GM12878 (cell line): ENCODE measurements around the gene PTGIS. TPM values are rescaled to one million over a fixed set of nuclear protein-coding genes. Genes with fewer than 3 reads are reported as not detected.

ENCODE experiments used
- ATAC-seq: fragments of 200-7000 bp; cut with Tn5 transposase; 3 replicates; pipeline ENCODE4 v1.9.1; 2020; ENCODE audit warnings: mild to moderate bottlenecking, moderate library complexity
- BruUV-seq: library from RNA; stranded (reverse); fragments of 400-500 nt; replicated peaks from 2 replicates; lab custom pipeline; 2021; lab: Mats Ljungman, UMichigan
- CTCF ChIA-PET: fragments of 300-600 bp; sonication (Branson Sonifier 250); formaldehyde crosslinking; extraction: SDS; loops from one replicate; lab custom pipeline; 2021; ENCODE audit warnings: inconsistent platforms; lab: Yijun Ruan, JAX
- POLR2A ChIA-PET: fragments of 350-600 bp; formaldehyde crosslinking; extraction: SDS; loops from one replicate; lab custom pipeline; 2021; ENCODE audit warnings: inconsistent platforms; lab: Charles Lee
- RAD21 ChIA-PET: fragments of 300-600 bp; sonication (Branson Sonifier 250); formaldehyde crosslinking; loops from one replicate; lab custom pipeline; 2023; ENCODE audit warnings: antibody characterized with exemption; ENCODE audit not compliant: unreplicated experiment; lab: Charles Lee
- SMC1A ChIA-PET: fragments of 300-600 bp; sonication (Branson Sonifier 250); formaldehyde crosslinking; loops from one replicate; lab custom pipeline; 2023; ENCODE audit not compliant: unreplicated experiment, uncharacterized antibody; lab: Charles Lee
- DNase-seq: peaks from one replicate; pipeline ENCODE4 v3.0.0-alpha.2; 2011; ENCODE audit warnings: low read depth, low spot score
- FAIRE-seq: peaks from 3 replicates; lab custom pipeline; 2011; peaks lifted over from hg19 to GRCh38; lab: Jason Lieb, UNC
- H2AFZ ChIP-seq: 2 replicates; pipeline ENCODE4 v1.6.0; 2011; ENCODE audit warnings: low read depth, low read length, control low read depth; ENCODE audit not compliant: control insufficient read depth
- H3K27ac ChIP-seq: 2 replicates; pipeline ENCODE4 v1.5.1; 2011; ENCODE audit warnings: control low read depth; ENCODE audit not compliant: control insufficient read depth, insufficient read depth
- H3K27me3 ChIP-seq, 2 experiments: replicated peaks in 1 of 2; 2 replicates each; pipeline versions ENCODE4 v1.6.0 to v1.6.1; 2011; ENCODE audit warnings: low read length in 1 of 2; ENCODE audit not compliant: control insufficient read depth in 2 of 2, insufficient read depth in 2 of 2
- H3K36me3 ChIP-seq, 2 experiments: 2 replicates each; pipeline ENCODE4 v1.5.1; 2011; ENCODE audit warnings: low read length in 1 of 2; ENCODE audit not compliant: control insufficient read depth in 2 of 2, insufficient read depth in 2 of 2
- H3K4me1 ChIP-seq: 2 replicates; pipeline ENCODE4 v1.6.1; 2011; ENCODE audit warnings: mild to moderate bottlenecking, low read length, moderate library complexity, mixed read lengths; ENCODE audit not compliant: control insufficient read depth, insufficient read depth
- H3K4me2 ChIP-seq: 2 replicates; pipeline ENCODE4 v1.6.0; 2011; ENCODE audit warnings: control low read depth; ENCODE audit not compliant: control insufficient read depth, insufficient read depth
- H3K4me3 ChIP-seq: fragments of 200-600 bp; sonication (generic); 2 replicates; pipeline ENCODE4 v1.5.1; 2016
- H3K79me2 ChIP-seq: 2 replicates; pipeline ENCODE4 v1.6.0; 2011; ENCODE audit warnings: low read length; ENCODE audit not compliant: control insufficient read depth, insufficient read depth
- H3K9ac ChIP-seq: 2 replicates; pipeline ENCODE4 v1.8.0; 2011; ENCODE audit warnings: low read length, control low read depth, mixed read lengths; ENCODE audit not compliant: control insufficient read depth, insufficient read depth
- H3K9me3 ChIP-seq: replicated peaks from 3 replicates; pipeline ENCODE4 v1.5.1; 2011; ENCODE audit warnings: mild to moderate bottlenecking, low read length; ENCODE audit not compliant: control insufficient read depth, insufficient read depth
- H4K20me1 ChIP-seq: 2 replicates; pipeline ENCODE4 v1.6.0; 2011; ENCODE audit not compliant: control insufficient read depth, insufficient read depth
- CHD2 ChIP-seq: IDR thresholded peaks from 2 replicates; pipeline ENCODE4 v1.6.1; 2011; ENCODE audit warnings: low read depth, low read length, improper control_type of control experiment, borderline replicate concordance
- EED ChIP-seq: sonication (generic); IDR thresholded peaks from 2 replicates; pipeline ENCODE4 v1.6.1; 2016; ENCODE audit warnings: antibody characterized with exemption, low read depth
- HDAC6 ChIP-seq: fragments of 200-600 bp; sonication (generic); IDR thresholded peaks from one replicate; pipeline ENCODE4 v1.8.0; 2017; ENCODE audit warnings: antibody characterized with exemption; ENCODE audit not compliant: unreplicated experiment
- MXI1 ChIP-seq: fragments of 150-350 bp; IDR thresholded peaks from 2 replicates; pipeline ENCODE4 v1.6.1; 2011; ENCODE audit warnings: low read depth, mild to moderate bottlenecking, inconsistent platforms, low read length, improper control_type of control experiment
- RBBP5 ChIP-seq: fragments of 200-600 bp; sonication (generic); conservative IDR thresholded peaks from 2 replicates; pipeline ENCODE4 v1.6.1; 2016
- TCF12 ChIP-seq: IDR thresholded peaks from 2 replicates; pipeline ENCODE4 v1.6.1; 2011; ENCODE audit warnings: low read depth, mild to moderate bottlenecking, low read length
- WGBS: methylation state at CpG from one replicate; pipeline ENCODE4 v1.1.6; 2016; ENCODE audit warnings: low lambda C conversion rate; ENCODE audit not compliant: insufficient replicate concordance, insufficient coverage; ENCODE audit errors: missing lambda C conversion rate; 5-methylcytosine and 5-hydroxymethylcytosine counted together
- in situ Hi-C: fragments of 300-500 bp; cut with MboI; formaldehyde crosslinking; loops from 9 replicates; pipeline ENCODE4 v1.14.3; 2018; ENCODE audit warnings: mixed read lengths
- intact Hi-C: fragments of 100-400 bp; cut with micrococcal nuclease; formaldehyde crosslinking; loops from one replicate; pipeline ENCODE4 v1.14.2; 2022; ENCODE audit not compliant: unreplicated experiment
- polyA plus RNA-seq, 11 experiments: library from polyadenylated mRNA; depleted of rRNA in 4 of 11; unstranded in 6 of 11; stranded (reverse) in 5 of 11; fragments of >200 nt; fragmentation: Nextera tagmentation in 4 of 11; fragmentation: Illumina TruSeq in 1 of 11; extraction: Ambion mirVana in 4 of 11; extraction: Trizol in 1 of 11; gene quantifications; 1 replicate in 1 of 11; 2 replicates in 10 of 11; pipeline versions ENCODE4 v1.2.1 to v1.2.3, GENCODE V29; 2011 to 2016; ENCODE audit warnings: inconsistent platforms in 2 of 11, missing spikeins in 2 of 11, low read depth in 1 of 11
- total RNA-seq, 4 experiments: library from RNA; depleted of rRNA in 3 of 4; stranded (reverse); fragments of >200 nt in 3 of 4; fragmentation: Illumina TruSeq in 1 of 4; extraction: Trizol in 1 of 4; gene quantifications; 2 replicates each; pipeline versions ENCODE4 v1.2.1 to v1.2.3, GENCODE V29; 2013 to 2021

PTGIS gene
- total and polyA plus RNA-seq, 10 of the 15 experiments (the other 5 are each of a cell fraction or from before 2014, with no cell fraction given): 0.10 TPM; not detected in 9

DNA sequence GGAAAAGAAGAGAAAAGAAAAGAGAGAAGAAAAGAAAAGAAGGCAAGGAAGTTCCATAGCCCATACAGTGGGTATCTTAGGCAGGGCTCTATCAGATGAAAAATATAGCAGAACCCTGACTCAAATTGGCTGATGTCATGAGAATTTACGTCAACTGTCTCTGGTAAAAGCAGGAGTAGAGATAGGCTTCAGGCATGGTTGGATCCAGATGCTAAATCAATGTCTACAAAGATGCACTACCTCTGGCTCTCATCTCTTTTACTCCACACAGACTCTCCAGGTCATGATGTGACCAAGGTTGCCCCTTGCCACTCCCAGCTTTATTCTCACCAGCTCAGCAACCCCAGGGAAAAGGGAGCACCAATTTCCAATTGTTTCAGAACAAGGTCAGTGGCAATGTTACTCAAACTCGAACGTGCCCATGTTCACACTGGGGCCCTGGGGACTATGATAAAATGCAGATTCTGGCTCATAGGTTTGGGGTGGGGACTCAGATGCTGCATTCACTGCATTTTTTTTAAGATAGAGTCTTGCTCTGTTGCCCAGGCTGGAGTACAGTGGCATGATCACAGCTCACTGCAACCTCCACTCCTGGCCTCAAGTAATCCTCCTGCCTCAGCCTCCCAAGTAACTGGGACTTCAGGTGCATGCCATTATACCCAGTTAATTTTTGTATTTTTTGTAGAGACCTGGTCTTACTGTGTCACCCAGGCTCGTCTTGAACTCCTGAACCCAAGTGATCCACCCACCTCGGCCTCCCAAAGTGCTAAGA, 33.4 kb upstream of the PTGIS start (continued):
- no peak for TF ChIP-seq EED

DNA sequence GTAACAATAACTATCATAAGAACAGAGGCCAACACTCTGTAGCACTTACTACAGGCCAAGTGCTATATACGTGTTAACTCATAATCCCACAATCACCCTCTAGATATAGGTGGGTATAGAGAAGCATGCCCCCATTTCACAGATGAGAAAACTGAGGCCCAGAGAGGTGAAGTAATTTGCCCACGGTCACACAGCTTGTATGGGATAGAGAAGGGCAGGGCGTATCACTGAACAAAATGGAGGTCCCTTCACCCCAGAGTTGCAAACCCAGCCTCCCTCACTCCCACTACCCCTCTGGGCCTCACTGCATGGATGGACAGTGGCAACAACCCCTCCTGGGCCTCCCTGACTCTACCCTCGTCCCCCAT, 31.8 kb upstream of the PTGIS start:
- Histone ChIP-seq H3K9ac (no peak overlapping the region), H3K36me3 (no peaks in the 10 kb centered on the region), H3K27ac (no peak overlapping the region), H4K20me1 (no peaks in the 10 kb centered on the region), H3K27me3 (no peaks in the 10 kb centered on the region; a peak in 1 of 4 replicates), H3K4me2 (no peak overlapping the region), H2AFZ (no peak overlapping the region), H3K4me1 (peaks cover 21% of the 10 kb centered on the region), H3K4me3 (no peak overlapping the region), H3K79me2 (no peaks in the 10 kb centered on the region), H3K9me3 (peaks cover 6% of the 10 kb centered on the region; the same call in 2 of the 3 replicates)
- ChIA-PET SMC1A (no interaction called here), CTCF (no interaction called here), POLR2A (no interaction called here)
- BruUV-seq: no TSS peak
- in situ Hi-C loops: no loop called here
- intact Hi-C loops: no loop called here
- WGBS: 75% methylated on average over 4 of the region's 4 CpGs
- DNase-seq (no peak), FAIRE-seq (no peak)
- TF ChIP-seq TCF12: no peak
- no peak for TF ChIP-seq RBBP5
- no peak for TF ChIP-seq MXI1
- no peak for TF ChIP-seq HDAC6
- no peak for TF ChIP-seq CHD2
- TF ChIP-seq, all 136 proteins: peak for 0
- ATAC-seq: no peak
- RAD21 ChIA-PET: no interaction called here
